ENCODE data around the gene ZNF398. TPM values are rescaled to one million over a fixed set of nuclear protein-coding genes. Genes with fewer than 3 reads are reported as not detected.
A peak's percentile ranks its signal among the peaks of the same experiment; 100 is the strongest.

The ZNF398 gene
- total RNA-seq, 1 donor from 2014 or later, result 14.2 TPM

- no peak for DNase-seq (ENCODE audit: low read depth)
- no peaks in the 10 kb centered on the region for H3K36me3 ChIP-seq (ENCODE audit: control insufficient read depth, insufficient read depth, low read length)
- no peak for TF ChIP-seq CTCF (IDR thresholded peaks at IDR 0.05; ENCODE audit: insufficient read depth, low read length, poor library complexity, severe bottlenecking)
- H3K27me3 ChIP-seq (ENCODE audit: control insufficient read depth, insufficient read depth, low read length), result no peaks in the 10 kb centered on the region
- H3K4me3 ChIP-seq (ENCODE audit: low read depth, low read length), result no peak overlapping the region
These were observed 9.6 kb downstream of the ZNF398 start for GRCh38 chr7:149156898-149157297.

- Histone ChIP-seq H3K4me3 (ENCODE audit: low read depth, low read length) (no peak overlapping the region), H3K36me3 (ENCODE audit: control insufficient read depth, insufficient read depth, low read length) (peaks cover 1% of the 10 kb centered on the region), H3K27me3 (ENCODE audit: control insufficient read depth, insufficient read depth, low read length) (no peaks in the 10 kb centered on the region)
- TF ChIP-seq CTCF (IDR thresholded peaks at IDR 0.05; ENCODE audit: insufficient read depth, low read length, poor library complexity, severe bottlenecking), result no peak
- no peak for DNase-seq (ENCODE audit: low read depth)
These were observed 14.1 kb downstream of the ZNF398 start for GRCh38 chr7:149161241-149161848.

- no peak for DNase-seq (ENCODE audit: low read depth)
- TF ChIP-seq CTCF (IDR thresholded peaks at IDR 0.05; ENCODE audit: insufficient read depth, low read length, poor library complexity, severe bottlenecking), result no peak
- Histone ChIP-seq H3K27me3 (ENCODE audit: control insufficient read depth, insufficient read depth, low read length) (no peaks in the 10 kb centered on the region), H3K36me3 (ENCODE audit: control insufficient read depth, insufficient read depth, low read length) (peaks cover 1% of the 10 kb centered on the region), H3K4me3 (ENCODE audit: low read depth, low read length) (no peak overlapping the region)
These were observed 18.9 kb downstream of the ZNF398 start for GRCh38 chr7:149166142-149166541.

- peaks cover 1% of the 10 kb centered on the region for H3K36me3 ChIP-seq (ENCODE audit: control insufficient read depth, insufficient read depth, low read length)
- no peak for TF ChIP-seq CTCF (IDR thresholded peaks at IDR 0.05; ENCODE audit: insufficient read depth, low read length, poor library complexity, severe bottlenecking)
- no peaks in the 10 kb centered on the region for H3K27me3 ChIP-seq (ENCODE audit: control insufficient read depth, insufficient read depth, low read length)
- no peak for DNase-seq (ENCODE audit: low read depth)
- no peak overlapping the region for H3K4me3 ChIP-seq (ENCODE audit: low read depth, low read length)
These were observed 19.5 kb downstream of the ZNF398 start for GRCh38 chr7:149166630-149167352.

- H3K27me3 ChIP-seq (ENCODE audit: control insufficient read depth, insufficient read depth, low read length), result no peaks in the 10 kb centered on the region
- no peak overlapping the region for H3K4me3 ChIP-seq (ENCODE audit: low read depth, low read length)
- no peaks in the 10 kb centered on the region for H3K36me3 ChIP-seq (ENCODE audit: control insufficient read depth, insufficient read depth, low read length)
- DNase-seq (ENCODE audit: low read depth), result peak; percentile 44
- TF ChIP-seq CTCF (IDR thresholded peaks at IDR 0.05; ENCODE audit: insufficient read depth, low read length, poor library complexity, severe bottlenecking), result no peak
These were observed 24.8 kb downstream of the ZNF398 start for GRCh38 chr7:149171892-149172533.

Data from kidney epithelial cell (primary cell).